H1 (cell line): ENCODE measurements around the gene ANKEF1. TPM values are rescaled to one million over a fixed set of nuclear protein-coding genes. Genes with fewer than 3 reads are reported as not detected.

Source experiments
- CTBP2 ChIP-seq: IDR thresholded peaks from 2 replicates; pipeline ENCODE4 v1.7.0; 2011; ENCODE audit warnings: borderline replicate concordance, mild to moderate bottlenecking, moderate library complexity, mixed read lengths, low read length; ENCODE audit not compliant: insufficient read depth, insufficient read length
- PHF8 ChIP-seq: fragments of 200-600 bp; sonication (generic); conservative IDR thresholded peaks from 2 replicates; pipeline ENCODE4 v1.7.1; 2012; ENCODE audit warnings: low read depth, mild to moderate bottlenecking, inconsistent platforms, low read length, moderate library complexity
- SP2 ChIP-seq: IDR thresholded peaks from 2 replicates; pipeline ENCODE4 v1.6.1; 2012; ENCODE audit warnings: mild to moderate bottlenecking, low read length, inconsistent platforms
- polyA plus RNA-seq, 7 experiments: library from polyadenylated mRNA; depleted of rRNA in 3 of 7; stranded (reverse) in 5 of 7; unstranded in 2 of 7; fragments of >200 nt in 5 of 7; fragments of 200-250 nt in 2 of 7; gene quantifications; 1 replicate in 5 of 7; 2 replicates in 1 of 7; 4 replicates in 1 of 7; pipeline versions ENCODE4 v1.2.1 to v1.2.3, GENCODE V29; 2011 to 2013; ENCODE audit warnings: missing spikeins in 2 of 7, mixed read lengths in 2 of 7
- total RNA-seq: library from RNA; stranded (reverse); fragmentation: NEBNext Ultra II Directional; extraction: Animal tissue kit (Norgen Biotek cat#: 25700); gene quantifications from 2 replicates; pipeline ENCODE4 v1.2.1, GENCODE V29; 2021
- TF ChIP-seq, protein P1 (sequence below): fragments of 300-600 bp; sonication (generic); IDR thresholded peaks from 2 replicates; pipeline ENCODE4 v1.7.1; 2012; ENCODE audit warnings: low read length, moderate library complexity, mild to moderate bottlenecking, inconsistent platforms; ENCODE audit not compliant: insufficient replicate concordance

The ANKEF1 gene
- total and polyA plus RNA-seq, 2 of the 8 experiments (the other 6 are each of a cell fraction or from before 2014, with no cell fraction given) = 2.8 to 10.0 TPM

DNA sequence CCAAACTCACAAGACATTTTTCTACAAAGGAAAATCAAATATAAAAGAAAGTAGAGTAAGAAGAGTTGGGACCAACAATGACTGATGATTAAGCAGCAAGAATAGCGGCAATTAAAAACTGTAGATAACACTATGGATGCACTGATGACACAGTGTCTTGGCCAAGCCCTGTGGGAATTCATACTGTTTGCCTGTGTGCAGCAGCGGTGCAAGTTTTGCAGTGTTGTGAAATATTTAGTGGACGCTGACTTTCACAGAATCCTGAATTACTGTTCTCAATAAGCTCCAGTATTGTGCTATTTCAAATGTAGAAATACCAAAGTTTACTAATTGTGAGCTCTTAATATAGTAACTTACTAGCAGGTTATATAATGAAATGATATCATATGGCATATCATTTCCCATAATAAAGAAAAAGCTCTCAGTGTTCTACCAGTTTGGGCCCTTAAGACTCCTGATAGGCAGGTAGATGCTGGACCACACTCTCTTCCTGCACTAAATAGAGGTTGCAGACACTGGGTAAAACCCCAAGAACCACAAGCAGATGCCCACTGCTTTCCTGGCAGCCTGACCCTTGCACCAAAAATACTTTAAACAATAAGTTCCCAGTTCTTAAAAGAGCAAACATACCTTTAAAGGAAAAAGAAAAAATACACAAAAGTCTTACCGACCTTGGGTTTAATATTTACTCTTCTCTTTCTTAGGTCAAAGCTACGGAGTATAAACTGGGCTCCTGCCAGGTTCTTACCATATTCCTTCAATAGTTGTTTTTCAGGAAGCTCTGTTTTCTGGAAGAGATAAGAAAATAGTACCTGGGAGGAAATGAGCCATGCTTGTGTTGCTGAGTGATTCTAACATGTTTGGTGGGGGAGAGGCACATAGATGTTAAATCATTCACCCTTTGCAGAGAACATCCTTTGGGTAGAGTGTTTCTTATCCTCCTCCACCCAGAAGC lies 41.6 kb downstream of the ANKEF1 start (continued):
- TF ChIP-seq, protein P1, sequence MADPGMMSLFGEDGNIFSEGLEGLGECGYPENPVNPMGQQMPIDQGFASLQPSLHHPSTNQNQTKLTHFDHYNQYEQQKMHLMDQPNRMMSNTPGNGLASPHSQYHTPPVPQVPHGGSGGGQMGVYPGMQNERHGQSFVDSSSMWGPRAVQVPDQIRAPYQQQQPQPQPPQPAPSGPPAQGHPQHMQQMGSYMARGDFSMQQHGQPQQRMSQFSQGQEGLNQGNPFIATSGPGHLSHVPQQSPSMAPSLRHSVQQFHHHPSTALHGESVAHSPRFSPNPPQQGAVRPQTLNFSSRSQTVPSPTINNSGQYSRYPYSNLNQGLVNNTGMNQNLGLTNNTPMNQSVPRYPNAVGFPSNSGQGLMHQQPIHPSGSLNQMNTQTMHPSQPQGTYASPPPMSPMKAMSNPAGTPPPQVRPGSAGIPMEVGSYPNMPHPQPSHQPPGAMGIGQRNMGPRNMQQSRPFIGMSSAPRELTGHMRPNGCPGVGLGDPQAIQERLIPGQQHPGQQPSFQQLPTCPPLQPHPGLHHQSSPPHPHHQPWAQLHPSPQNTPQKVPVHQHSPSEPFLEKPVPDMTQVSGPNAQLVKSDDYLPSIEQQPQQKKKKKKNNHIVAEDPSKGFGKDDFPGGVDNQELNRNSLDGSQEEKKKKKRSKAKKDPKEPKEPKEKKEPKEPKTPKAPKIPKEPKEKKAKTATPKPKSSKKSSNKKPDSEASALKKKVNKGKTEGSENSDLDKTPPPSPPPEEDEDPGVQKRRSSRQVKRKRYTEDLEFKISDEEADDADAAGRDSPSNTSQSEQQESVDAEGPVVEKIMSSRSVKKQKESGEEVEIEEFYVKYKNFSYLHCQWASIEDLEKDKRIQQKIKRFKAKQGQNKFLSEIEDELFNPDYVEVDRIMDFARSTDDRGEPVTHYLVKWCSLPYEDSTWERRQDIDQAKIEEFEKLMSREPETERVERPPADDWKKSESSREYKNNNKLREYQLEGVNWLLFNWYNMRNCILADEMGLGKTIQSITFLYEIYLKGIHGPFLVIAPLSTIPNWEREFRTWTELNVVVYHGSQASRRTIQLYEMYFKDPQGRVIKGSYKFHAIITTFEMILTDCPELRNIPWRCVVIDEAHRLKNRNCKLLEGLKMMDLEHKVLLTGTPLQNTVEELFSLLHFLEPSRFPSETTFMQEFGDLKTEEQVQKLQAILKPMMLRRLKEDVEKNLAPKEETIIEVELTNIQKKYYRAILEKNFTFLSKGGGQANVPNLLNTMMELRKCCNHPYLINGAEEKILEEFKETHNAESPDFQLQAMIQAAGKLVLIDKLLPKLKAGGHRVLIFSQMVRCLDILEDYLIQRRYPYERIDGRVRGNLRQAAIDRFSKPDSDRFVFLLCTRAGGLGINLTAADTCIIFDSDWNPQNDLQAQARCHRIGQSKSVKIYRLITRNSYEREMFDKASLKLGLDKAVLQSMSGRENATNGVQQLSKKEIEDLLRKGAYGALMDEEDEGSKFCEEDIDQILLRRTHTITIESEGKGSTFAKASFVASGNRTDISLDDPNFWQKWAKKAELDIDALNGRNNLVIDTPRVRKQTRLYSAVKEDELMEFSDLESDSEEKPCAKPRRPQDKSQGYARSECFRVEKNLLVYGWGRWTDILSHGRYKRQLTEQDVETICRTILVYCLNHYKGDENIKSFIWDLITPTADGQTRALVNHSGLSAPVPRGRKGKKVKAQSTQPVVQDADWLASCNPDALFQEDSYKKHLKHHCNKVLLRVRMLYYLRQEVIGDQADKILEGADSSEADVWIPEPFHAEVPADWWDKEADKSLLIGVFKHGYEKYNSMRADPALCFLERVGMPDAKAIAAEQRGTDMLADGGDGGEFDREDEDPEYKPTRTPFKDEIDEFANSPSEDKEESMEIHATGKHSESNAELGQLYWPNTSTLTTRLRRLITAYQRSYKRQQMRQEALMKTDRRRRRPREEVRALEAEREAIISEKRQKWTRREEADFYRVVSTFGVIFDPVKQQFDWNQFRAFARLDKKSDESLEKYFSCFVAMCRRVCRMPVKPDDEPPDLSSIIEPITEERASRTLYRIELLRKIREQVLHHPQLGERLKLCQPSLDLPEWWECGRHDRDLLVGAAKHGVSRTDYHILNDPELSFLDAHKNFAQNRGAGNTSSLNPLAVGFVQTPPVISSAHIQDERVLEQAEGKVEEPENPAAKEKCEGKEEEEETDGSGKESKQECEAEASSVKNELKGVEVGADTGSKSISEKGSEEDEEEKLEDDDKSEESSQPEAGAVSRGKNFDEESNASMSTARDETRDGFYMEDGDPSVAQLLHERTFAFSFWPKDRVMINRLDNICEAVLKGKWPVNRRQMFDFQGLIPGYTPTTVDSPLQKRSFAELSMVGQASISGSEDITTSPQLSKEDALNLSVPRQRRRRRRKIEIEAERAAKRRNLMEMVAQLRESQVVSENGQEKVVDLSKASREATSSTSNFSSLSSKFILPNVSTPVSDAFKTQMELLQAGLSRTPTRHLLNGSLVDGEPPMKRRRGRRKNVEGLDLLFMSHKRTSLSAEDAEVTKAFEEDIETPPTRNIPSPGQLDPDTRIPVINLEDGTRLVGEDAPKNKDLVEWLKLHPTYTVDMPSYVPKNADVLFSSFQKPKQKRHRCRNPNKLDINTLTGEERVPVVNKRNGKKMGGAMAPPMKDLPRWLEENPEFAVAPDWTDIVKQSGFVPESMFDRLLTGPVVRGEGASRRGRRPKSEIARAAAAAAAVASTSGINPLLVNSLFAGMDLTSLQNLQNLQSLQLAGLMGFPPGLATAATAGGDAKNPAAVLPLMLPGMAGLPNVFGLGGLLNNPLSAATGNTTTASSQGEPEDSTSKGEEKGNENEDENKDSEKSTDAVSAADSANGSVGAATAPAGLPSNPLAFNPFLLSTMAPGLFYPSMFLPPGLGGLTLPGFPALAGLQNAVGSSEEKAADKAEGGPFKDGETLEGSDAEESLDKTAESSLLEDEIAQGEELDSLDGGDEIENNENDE = no peak
- TF ChIP-seq SP2 = no peak
- TF ChIP-seq PHF8 = no peak
- TF ChIP-seq CTBP2 = no peak
